ENCODE measurements around the gene WDR36. TPM values are rescaled to one million over a fixed set of nuclear protein-coding genes. Genes with fewer than 3 reads are reported as not detected.

The WDR36 gene
- total and polyA plus RNA-seq, 2 of the 8 experiments (the other 6 are each of a cell fraction or from before 2014, with no cell fraction given), result 9.3 to 41.8 TPM

DNA sequence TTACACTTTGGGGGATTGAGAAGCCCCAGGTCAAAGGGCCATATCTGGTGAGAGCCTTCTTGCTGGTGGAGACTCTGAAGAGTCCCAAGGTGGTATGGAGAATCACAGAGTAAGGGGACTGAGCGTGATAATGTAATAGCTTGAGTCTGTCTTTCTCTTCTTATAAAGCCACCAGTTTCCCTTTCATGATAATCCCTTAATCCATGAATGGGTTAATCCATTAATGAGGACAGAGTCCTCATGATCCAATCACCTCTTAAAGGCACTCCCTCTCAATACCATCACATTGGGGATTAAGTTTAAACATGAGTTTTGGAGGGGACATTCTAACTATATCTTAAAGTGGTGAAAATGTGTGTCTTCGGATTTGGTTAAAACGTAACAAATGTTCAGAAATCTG, 21.5 kb downstream of the WDR36 start (continued):
- TF ChIP-seq BACH1 (IDR thresholded peaks at IDR 0.05; ENCODE audit: low read length) (no peak), TAF1 (IDR thresholded peaks at IDR 0.05; ENCODE audit: low read depth, low read length) (no peak)
